Body of pancreas (tissue), 4 donors: ENCODE results near the gene PPTC7.

Experiments used
- POLR2A ChIP-seq, 3 donors: fragments of 450-650 bp; IDR thresholded peaks; one replicate each; pipeline ENCODE4 v1.6.1; 2016; ENCODE audit warnings: antibody characterized with exemption in 3 of 3, mild to moderate bottlenecking in 2 of 3
- TF ChIP-seq, protein P1 (sequence below), 7 experiments: fragments of 450-650 bp in 4 of 7; fragments of 200-600 bp in 3 of 7; sonication (generic) in 3 of 7; IDR thresholded peaks; one replicate each; pipeline ENCODE4 v1.5.1; 2016 to 2019; ENCODE audit warnings: antibody characterized with exemption in 7 of 7

DNA sequence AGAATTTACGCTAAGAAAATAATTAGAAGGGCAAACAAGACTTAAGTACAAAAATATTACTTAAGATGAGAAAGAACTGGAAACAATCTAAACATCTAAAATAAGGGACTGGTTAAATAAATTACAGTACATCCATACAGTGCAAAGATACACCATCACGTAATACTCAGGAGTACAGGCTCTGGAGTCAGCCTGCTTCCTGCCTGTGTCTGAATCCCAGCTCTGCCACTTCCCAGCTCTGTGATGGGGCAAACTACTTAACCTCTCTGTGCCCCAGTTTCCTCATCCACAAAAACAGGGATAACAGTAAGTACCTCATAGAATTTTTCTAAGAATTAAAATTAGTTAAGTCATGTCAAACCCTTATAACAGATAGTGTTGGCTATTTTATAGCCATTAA, 36.0 kb downstream of the PPTC7 start:
- TF ChIP-seq, protein P1, sequence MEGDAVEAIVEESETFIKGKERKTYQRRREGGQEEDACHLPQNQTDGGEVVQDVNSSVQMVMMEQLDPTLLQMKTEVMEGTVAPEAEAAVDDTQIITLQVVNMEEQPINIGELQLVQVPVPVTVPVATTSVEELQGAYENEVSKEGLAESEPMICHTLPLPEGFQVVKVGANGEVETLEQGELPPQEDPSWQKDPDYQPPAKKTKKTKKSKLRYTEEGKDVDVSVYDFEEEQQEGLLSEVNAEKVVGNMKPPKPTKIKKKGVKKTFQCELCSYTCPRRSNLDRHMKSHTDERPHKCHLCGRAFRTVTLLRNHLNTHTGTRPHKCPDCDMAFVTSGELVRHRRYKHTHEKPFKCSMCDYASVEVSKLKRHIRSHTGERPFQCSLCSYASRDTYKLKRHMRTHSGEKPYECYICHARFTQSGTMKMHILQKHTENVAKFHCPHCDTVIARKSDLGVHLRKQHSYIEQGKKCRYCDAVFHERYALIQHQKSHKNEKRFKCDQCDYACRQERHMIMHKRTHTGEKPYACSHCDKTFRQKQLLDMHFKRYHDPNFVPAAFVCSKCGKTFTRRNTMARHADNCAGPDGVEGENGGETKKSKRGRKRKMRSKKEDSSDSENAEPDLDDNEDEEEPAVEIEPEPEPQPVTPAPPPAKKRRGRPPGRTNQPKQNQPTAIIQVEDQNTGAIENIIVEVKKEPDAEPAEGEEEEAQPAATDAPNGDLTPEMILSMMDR (IDR thresholded peaks at IDR 0.05) = no peak
- no peak for TF ChIP-seq POLR2A (IDR thresholded peaks at IDR 0.05)
